Heart left ventricle (tissue), 16 donors: ENCODE data around the gene KPNA4. TPM values are rescaled to one million over a fixed set of nuclear protein-coding genes. Genes with fewer than 3 reads are reported as not detected.

Experiments
- ATAC-seq, 4 donors: fragments of 200-7000 bp; cut with Tn5 transposase; one replicate each; pipeline ENCODE4 v1.9.1; 2020 to 2022; ENCODE audit warnings: moderate library complexity in 4 of 4, mild to moderate bottlenecking in 3 of 4, moderate number of reproducible peaks in 1 of 4
- DNase-seq, 5 donors: peaks; one replicate each; pipeline ENCODE4 v3.0.0-alpha.2; 2020
- H3K27ac ChIP-seq, 12 donors: fragments of 200-600 bp; sonication (generic) in 4 of 12; one replicate each; pipeline versions ENCODE4 v1.5.0 to v1.8.0; 2016 to 2022; ENCODE audit warnings: mild to moderate bottlenecking in 2 of 12
- H3K27me3 ChIP-seq, 9 donors: fragments of 200-600 bp; sonication (generic) in 2 of 9; one replicate each; pipeline versions ENCODE4 v1.5.1 to v1.8.0; 2016 to 2022; ENCODE audit warnings: mild to moderate bottlenecking in 3 of 9
- H3K36me3 ChIP-seq, 9 donors: fragments of 200-600 bp; sonication (generic) in 2 of 9; one replicate each; pipeline versions ENCODE4 v1.5.0 to v1.8.0; 2018 to 2022; ENCODE audit warnings: mild to moderate bottlenecking in 2 of 9
- H3K4me1 ChIP-seq, 12 donors: fragments of 200-600 bp; sonication (generic) in 4 of 12; one replicate each; pipeline versions ENCODE4 v1.5.0 to v1.8.0; 2016 to 2022; ENCODE audit warnings: mild to moderate bottlenecking in 3 of 12
- H3K4me3 ChIP-seq, 12 donors: fragments of 200-600 bp; sonication (generic) in 4 of 12; one replicate each; pipeline versions ENCODE4 v1.5.0 to v1.8.0; 2017 to 2022; ENCODE audit warnings: mild to moderate bottlenecking in 9 of 12, moderate library complexity in 4 of 12
- H3K9me3 ChIP-seq, 12 donors: fragments of 200-600 bp; sonication (generic) in 4 of 12; one replicate each; pipeline versions ENCODE4 v1.5.0 to v1.8.0; 2016 to 2022; ENCODE audit warnings: mild to moderate bottlenecking in 1 of 12
- POLR2A ChIP-seq, 2 donors: fragments of 450-650 bp; IDR thresholded peaks; one replicate each; pipeline ENCODE4 v1.6.1; 2017; ENCODE audit warnings: antibody characterized with exemption in 2 of 2, mild to moderate bottlenecking in 2 of 2, moderate library complexity in 2 of 2
- WGBS, 4 donors: extraction: QIAGEN DNeasy Blood & Tissue Kit in 2 of 4; methylation state at CpG; one replicate each; pipeline versions ENCODE4 v1.1.5 to v1.1.7; 2013 to 2018; 5-methylcytosine and 5-hydroxymethylcytosine counted together
- intact Hi-C, 10 donors: fragments of 100-400 bp; cut with DNase I; formaldehyde crosslinking; loops; one replicate each; pipeline versions ENCODE4 v1.11.1 to v1.14.2; 2022
- polyA plus RNA-seq, 2 donors: library from polyadenylated mRNA; stranded (reverse); fragments of 200-250 nt; gene quantifications; one replicate each; pipeline ENCODE4 v1.2.3, GENCODE V29; 2013
- total RNA-seq, 9 donors: library from RNA; depleted of rRNA in 2 of 9; stranded (reverse); fragments of >200 nt in 2 of 9; fragmentation: NEBNext Ultra II Directional in 3 of 9; extraction: Animal tissue kit (Norgen Biotek cat#: 25700) in 3 of 9; gene quantifications; one replicate each; pipeline versions ENCODE4 v1.1.0 to v1.2.4, GENCODE V29; 2016 to 2023
- TF ChIP-seq, protein P1 (sequence below), 12 donors: fragments of 200-600 bp; sonication (generic) in 4 of 12; IDR thresholded peaks; one replicate each; pipeline versions ENCODE4 v1.5.0 to v1.8.0; 2018 to 2022; ENCODE audit warnings: antibody characterized with exemption in 12 of 12, mild to moderate bottlenecking in 5 of 12
- donor health status: ischemic (EF 13 %, LVEDD 7.1; RV severe dilation, severe dysfunction).
- donor health status: healthy with polysubstance abuse.
- donor health status: DM: no; HTN: yes; CAD: no.
- donor health status: DM: no; HTN: no; CAD: no.
- donor health status: ischemic (EF 25% LVEDD 6.9; RV normal size, moderate dysfunction).
- donor health status: ischemic (EF 25% LVEDD 5.7; RV mildly dilated, moderate dysfunction).
- donor health status: healthy.
- donor health status: DM: yes; HTN: yes; CAD: no.
- donor health status: ischemic (EF 35%, LVEDD 5.7; RV mildly dilated, moderate dysfunction).
- donor health status: nonischemic (EF 11% LVEDD 7.7; RV severe dilation, severe dysfunction).
- donor health status: DM: yes; HTN: yes; CAD: no.
- donor health status: PGD.
- donor health status: ischemic (EF 29% LVEDD 5.4; RV normal size, mild dysfunction).
- donor health status: nonischemic (EF 23%, LVEDD 6.1; RV moderate dilation, normal function).

The KPNA4 gene
- total and polyA plus RNA-seq, 11 donors: 29.1 to 198 (median 128) TPM

DNA sequence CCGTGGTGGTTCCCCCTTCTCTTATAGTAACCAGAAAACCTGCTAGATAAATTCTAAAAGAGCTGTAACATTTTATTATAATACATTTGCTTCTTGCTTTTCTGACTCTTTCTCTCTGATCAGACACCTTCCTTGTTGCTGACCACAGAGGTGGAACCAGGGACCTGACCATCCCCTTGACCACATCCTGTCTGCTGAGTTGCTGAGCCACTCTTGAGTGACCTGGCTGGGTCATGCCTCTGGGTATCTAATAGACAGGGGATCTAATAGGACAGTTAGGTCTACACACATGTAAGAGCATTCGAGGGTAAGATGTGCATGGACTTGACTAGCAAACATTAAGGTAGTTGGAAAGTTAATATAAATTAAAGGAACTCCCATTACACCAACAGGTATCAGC is 93.0 kb downstream of the KPNA4 start:
- no peak for TF ChIP-seq POLR2A (IDR thresholded peaks at IDR 0.05)
- TF ChIP-seq, protein P1, sequence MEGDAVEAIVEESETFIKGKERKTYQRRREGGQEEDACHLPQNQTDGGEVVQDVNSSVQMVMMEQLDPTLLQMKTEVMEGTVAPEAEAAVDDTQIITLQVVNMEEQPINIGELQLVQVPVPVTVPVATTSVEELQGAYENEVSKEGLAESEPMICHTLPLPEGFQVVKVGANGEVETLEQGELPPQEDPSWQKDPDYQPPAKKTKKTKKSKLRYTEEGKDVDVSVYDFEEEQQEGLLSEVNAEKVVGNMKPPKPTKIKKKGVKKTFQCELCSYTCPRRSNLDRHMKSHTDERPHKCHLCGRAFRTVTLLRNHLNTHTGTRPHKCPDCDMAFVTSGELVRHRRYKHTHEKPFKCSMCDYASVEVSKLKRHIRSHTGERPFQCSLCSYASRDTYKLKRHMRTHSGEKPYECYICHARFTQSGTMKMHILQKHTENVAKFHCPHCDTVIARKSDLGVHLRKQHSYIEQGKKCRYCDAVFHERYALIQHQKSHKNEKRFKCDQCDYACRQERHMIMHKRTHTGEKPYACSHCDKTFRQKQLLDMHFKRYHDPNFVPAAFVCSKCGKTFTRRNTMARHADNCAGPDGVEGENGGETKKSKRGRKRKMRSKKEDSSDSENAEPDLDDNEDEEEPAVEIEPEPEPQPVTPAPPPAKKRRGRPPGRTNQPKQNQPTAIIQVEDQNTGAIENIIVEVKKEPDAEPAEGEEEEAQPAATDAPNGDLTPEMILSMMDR (IDR thresholded peaks at IDR 0.05): no peak
- peaks cover 0 to 11% (median 1%) of the 10 kb centered on the region in 12 donors for H3K9me3 ChIP-seq
- WGBS, 4 donors: 47 to 75% (median 65%) methylated on average over 2 of the region's 2 CpGs
- H3K27me3 ChIP-seq: no peaks in the 10 kb centered on the region
- intact Hi-C loops: no loop called here
- ATAC-seq (no peak), DNase-seq (no peak)
- H3K4me3 ChIP-seq: no peak overlapping the region
- no peaks in the 10 kb centered on the region for H3K36me3 ChIP-seq
- H3K4me1 ChIP-seq: no peaks in the 10 kb centered on the region
- no peak overlapping the region for H3K27ac ChIP-seq

DNA sequence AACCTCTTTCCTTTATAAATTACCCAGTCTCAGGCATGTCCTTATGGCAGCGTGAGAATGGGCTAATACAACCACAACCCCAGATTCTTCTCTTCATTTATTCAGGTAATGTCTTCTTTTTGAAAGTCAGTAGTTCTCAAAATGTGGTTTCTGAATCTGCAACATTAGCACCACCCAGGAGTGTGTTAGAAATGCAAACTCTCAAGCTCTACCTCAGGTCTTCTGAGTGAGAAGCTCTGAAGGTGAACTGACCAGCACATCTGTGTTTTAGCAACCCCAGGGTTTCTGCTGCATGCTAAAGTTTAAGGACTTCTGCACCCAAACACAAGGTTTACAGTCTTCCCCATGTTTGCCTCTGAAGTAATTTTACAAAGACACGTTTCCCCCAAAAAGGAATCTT is 93.5 kb downstream of the KPNA4 start:
- peaks cover 0 to 11% (median 1%) of the 10 kb centered on the region in 12 donors for H3K9me3 ChIP-seq
- no peak overlapping the region for H3K27ac ChIP-seq
- H3K4me3 ChIP-seq: no peak overlapping the region
- no peaks in the 10 kb centered on the region for H3K36me3 ChIP-seq
- no peak for ATAC-seq
- no peaks in the 10 kb centered on the region for H3K27me3 ChIP-seq
- intact Hi-C loops: no loop called here
- no peaks in the 10 kb centered on the region for H3K4me1 ChIP-seq
- TF ChIP-seq POLR2A (IDR thresholded peaks at IDR 0.05): no peak
- TF ChIP-seq, protein P1 (IDR thresholded peaks at IDR 0.05): no peak
- DNase-seq: no peak
- 63 to 83% (median 76%) methylated on average over 2 of the region's 2 CpGs for WGBS, 4 donors

DNA sequence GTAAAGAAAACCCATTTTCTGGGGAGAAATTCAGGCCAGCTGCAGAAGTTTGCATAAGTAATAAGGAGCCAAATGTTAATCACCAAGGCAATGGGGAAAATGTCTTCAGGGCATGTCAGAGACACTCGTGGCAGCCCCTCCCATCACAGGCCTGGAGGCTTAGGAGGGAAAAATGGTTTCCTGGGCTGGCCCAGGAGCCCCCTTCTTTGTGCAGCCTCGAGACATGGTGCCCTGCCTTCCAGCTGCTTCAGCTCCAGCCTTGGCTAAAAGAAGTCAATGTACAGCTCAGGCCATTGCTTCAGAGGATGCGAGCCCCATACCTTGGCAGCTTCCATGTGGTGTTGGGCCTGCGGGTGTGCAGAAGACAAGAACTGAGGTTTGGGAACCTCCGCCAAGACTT is 95.2 kb downstream of the KPNA4 start:
- intact Hi-C loops: no loop called here
- no peak overlapping the region for H3K27ac ChIP-seq
- ATAC-seq (no peak), DNase-seq (no peak)
- H3K36me3 ChIP-seq: no peaks in the 10 kb centered on the region
- H3K4me1 ChIP-seq: no peaks in the 10 kb centered on the region
- 73 to 89% (median 85%) methylated on average over 4 to 5 of the region's 5 CpGs for WGBS, 4 donors
- no peaks in the 10 kb centered on the region for H3K27me3 ChIP-seq
- TF ChIP-seq, protein P1 (IDR thresholded peaks at IDR 0.05): no peak
- TF ChIP-seq POLR2A (IDR thresholded peaks at IDR 0.05): no peak
- peaks cover 0 to 11% (median 1%) of the 10 kb centered on the region in 12 donors for H3K9me3 ChIP-seq
- H3K4me3 ChIP-seq: no peak overlapping the region

- Histone ChIP-seq H3K27ac (no peak overlapping the region), H3K9me3 (peaks cover 0 to 1% (median 0%) of the 10 kb centered on the region in 12 donors), H3K36me3 (no peaks in the 10 kb centered on the region), H3K27me3 (no peaks in the 10 kb centered on the region), H3K4me1 (peaks cover 0 to 3% (median 0%) of the 10 kb centered on the region in 12 donors), H3K4me3 (no peak overlapping the region)
- 34 to 46% (median 43%) methylated on average over 1 of the region's 1 CpG for WGBS, 4 donors
- intact Hi-C loops: no loop called here
- DNase-seq (no peak), ATAC-seq (no peak)
- TF ChIP-seq, protein P1 (IDR thresholded peaks at IDR 0.05): no peak
- no peak for TF ChIP-seq POLR2A (IDR thresholded peaks at IDR 0.05)
Observed at GRCh38 chr3:160464971-160465370, 100.4 kb downstream of the KPNA4 start.
